Stimulated activated CD4-positive, alpha-beta T cell treated with anti-CD3 and anti-CD28 coated beads, Interleukin-15, amount 100 ng/mL, for 24 hours (primary cell): ENCODE measurements around the gene RNPEPL1.

Experiments used
- DNase-seq: peaks from one replicate; pipeline ENCODE4 v3.0.0-alpha.2; 2020

The RNPEPL1 gene

GRCh38 chr2:240577281-240578109, 9.2 kb downstream of the RNPEPL1 start:
- no peak for DNase-seq

GRCh38 chr2:240578110-240578450, 9.8 kb downstream of the RNPEPL1 start:
- DNase-seq = no peak

GRCh38 chr2:240578488-240578887, 10.2 kb downstream of the RNPEPL1 start:
- DNase-seq = no peak

- no peak for DNase-seq
Measured at GRCh38 chr2:240579071-240579762, 10.9 kb downstream of the RNPEPL1 start.

- peak; percentile 85 for DNase-seq
Measured at GRCh38 chr2:240579771-240580614, 11.7 kb downstream of the RNPEPL1 start.

- DNase-seq = no peak
Measured at GRCh38 chr2:240581811-240582210, 13.5 kb downstream of the RNPEPL1 start.

- DNase-seq = no peak
Measured at GRCh38 chr2:240582781-240583180, 14.5 kb downstream of the RNPEPL1 start.

- DNase-seq = no peak
Measured at GRCh38 chr2:240583774-240584173, 15.5 kb downstream of the RNPEPL1 start.

- no peak for DNase-seq
Measured at GRCh38 chr2:240584486-240585031, 16.3 kb downstream of the RNPEPL1 start.

- DNase-seq = no peak
Measured at GRCh38 chr2:240585101-240585500, 16.8 kb downstream of the RNPEPL1 start.

GRCh38 chr2:240585681-240586197, 17.5 kb downstream of the RNPEPL1 start:
- DNase-seq = no peak

- DNase-seq = peak; percentile 98
Measured at GRCh38 chr2:240586198-240586918, 18.1 kb downstream of the RNPEPL1 start, which contains the start of gene CAPN10. Gene CAPN10 (plus strand): TSS chr2:240586734. CDS start chr2:240586912, 178 bp downstream.

GRCh38 chr2:240586919-240587800, 18.9 kb downstream of the RNPEPL1 start:
- DNase-seq = peak; percentile 70

- DNase-seq = no peak
Measured at GRCh38 chr2:240588006-240588655, 19.8 kb downstream of the RNPEPL1 start.

- no peak for DNase-seq
Measured at GRCh38 chr2:240588669-240589068, 20.4 kb downstream of the RNPEPL1 start.

- DNase-seq = no peak
Measured at GRCh38 chr2:240589375-240589774, 21.1 kb downstream of the RNPEPL1 start.

- no peak for DNase-seq
Measured at GRCh38 chr2:240589850-240590525, 21.7 kb downstream of the RNPEPL1 start.

GRCh38 chr2:240590681-240591111, 22.4 kb downstream of the RNPEPL1 start:
- DNase-seq = no peak

GRCh38 chr2:240591226-240591625, 22.9 kb downstream of the RNPEPL1 start:
- no peak for DNase-seq

GRCh38 chr2:240591784-240592183, 23.5 kb downstream of the RNPEPL1 start:
- DNase-seq = no peak
